ENCODE data around the gene PLEKHH2.

- TF ChIP-seq CTCF (IDR thresholded peaks at IDR 0.05) (no peak), EP300 (IDR thresholded peaks at IDR 0.05) (no peak), POLR2A (IDR thresholded peaks at IDR 0.05) (no peak), POLR2AphosphoS5 (IDR thresholded peaks at IDR 0.05) (no peak)
These were observed 90.6 kb downstream of the PLEKHH2 start for GRCh38 chr2:43727634-43728014.
